GDM1 (cell line): ENCODE measurements around the gene CST7.
"Not testable (repeated sequence)": the region's sequence is repeated elsewhere in the genome, so short reads cannot be mapped to it uniquely, and the experiment has no call there.

ENCODE experiments used
- DNase-seq: peaks from one replicate; lab custom pipeline; 2025; lab: John Stamatoyannopoulos, UW

Gene CST7, protein sequence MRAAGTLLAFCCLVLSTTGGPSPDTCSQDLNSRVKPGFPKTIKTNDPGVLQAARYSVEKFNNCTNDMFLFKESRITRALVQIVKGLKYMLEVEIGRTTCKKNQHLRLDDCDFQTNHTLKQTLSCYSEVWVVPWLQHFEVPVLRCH

DNA sequence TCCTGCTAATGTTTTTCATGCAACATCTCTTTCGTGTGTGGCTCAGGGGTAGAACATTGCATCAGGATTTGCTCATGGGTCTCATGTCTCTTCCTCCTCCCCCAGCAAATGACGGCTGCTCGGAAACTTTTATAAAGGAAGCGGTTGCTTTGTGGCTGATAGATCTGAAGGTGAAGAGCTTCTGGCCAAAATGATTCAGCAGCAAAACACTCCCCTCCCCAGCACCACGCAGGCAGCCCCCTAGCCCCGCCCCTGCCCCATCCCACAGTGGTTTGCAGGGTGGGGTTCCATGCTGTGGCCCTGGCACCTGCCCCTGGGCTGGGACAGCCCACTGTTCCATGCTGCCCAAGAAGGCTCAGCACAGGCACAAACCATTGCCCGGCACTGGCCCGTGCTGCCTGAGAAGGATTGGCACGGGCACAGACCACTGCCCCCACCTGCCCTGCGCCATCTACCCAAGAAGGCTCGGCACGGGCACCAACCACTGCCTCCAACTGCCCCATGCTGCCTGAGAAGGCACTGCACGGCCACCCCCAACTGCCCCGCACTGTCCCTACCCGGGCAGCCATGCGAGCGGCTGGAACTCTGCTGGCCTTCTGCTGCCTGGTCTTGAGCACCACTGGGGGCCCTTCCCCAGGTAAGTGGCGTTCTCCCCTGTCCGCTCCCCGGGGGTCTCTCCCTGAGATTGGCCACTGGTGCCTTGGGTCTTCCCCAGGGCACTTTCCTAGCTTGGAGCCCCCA lies at the start of gene CST7:
TSS of gene CST7 (plus strand) at position 331 of the 741 bp plus-strand sequence. CDS start at position 568, 237 bp downstream.
- peak; percentile 46 for DNase-seq

DNA sequence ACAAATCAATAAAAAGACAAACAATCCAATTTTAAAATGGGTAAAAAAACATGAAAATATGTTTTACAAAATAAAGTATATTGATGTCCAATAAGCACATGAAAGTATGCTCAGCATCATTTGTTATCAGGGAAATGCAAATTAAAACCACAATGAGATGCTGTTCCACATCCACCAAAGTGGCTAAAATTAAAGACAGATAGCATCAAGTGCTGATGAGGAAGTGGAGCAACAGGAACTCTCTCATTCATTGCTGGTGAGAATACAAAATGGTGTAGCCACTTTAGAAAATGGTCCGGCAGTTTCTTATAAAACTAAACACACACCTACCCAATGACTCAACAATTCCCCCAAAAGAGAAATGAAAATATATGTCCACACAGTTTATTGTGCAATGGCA lies 42.3 kb upstream of the CST7 start:
- no peak for DNase-seq

DNA sequence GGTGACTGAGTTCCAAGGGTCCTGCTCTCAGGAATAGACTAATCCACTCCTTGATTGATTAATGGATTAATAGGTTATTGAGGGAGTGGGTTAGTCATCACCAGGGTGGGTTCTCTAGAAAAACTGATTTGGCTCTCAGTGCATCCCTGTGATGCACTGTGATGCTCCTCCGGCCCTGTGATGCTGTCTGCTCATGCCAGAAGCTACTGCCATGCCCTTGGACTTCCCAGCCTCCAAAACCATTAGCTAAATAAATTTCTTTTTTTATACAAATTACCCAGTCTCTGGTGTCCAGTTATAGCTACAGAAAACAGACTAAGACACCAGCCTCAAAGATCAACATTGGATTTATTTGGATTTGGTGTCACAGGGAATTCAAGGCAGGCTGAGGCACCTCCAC lies 40.4 kb upstream of the CST7 start:
- DNase-seq, result no peak

DNA sequence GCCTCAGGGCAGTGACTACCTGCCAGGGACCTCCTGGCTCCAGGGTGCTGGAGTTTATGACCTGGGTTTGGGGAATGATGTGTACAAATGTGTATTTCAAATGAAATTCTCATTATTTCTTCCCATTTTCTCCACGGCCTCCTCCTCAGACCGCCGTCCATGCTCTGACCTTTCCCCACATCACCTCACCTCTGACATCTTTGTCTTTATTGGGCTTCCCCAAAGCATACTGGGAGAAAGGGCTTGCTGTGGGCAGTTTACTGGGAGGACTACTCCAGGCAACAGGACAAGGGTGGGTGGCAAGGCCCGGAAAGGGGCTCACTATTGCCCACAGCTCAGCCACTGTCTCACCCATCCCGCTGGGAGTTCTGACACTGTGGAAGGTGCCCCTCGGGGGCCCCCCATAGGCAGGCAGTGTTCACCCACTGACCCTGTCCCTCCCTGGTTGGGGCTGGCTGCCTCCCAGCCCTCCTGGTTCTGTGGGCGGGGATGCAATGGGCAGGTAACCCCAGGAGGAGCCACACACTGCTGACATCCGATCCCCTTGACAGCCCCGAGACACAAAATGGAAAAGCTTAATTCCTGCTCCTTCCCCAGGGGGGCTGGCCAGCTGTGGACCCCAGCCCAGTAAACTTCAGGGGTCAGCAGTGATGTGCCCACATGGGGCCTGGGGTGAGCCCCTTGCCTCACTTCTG lies 39.8 kb upstream of the CST7 start:
- DNase-seq, result no peak

DNA sequence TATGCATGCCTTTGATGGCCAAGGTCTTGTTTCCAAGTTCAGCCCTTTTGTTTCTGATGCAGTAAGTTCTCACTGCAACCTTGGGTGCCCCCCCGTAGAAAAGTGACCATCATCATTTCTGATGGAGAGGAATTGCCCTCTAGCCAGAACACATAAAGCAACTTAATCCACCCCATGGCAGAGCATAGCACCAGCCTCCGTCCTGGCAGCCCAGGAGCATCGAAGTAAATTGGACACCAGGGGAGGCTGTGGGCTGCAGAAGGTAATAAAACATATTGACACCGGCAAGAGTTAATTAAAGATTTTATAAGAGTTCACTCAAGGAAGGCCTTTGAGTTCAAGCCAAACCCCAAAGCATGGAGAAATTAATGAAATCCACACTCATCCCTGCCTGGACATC lies 39.2 kb upstream of the CST7 start:
- DNase-seq, result no peak

DNA sequence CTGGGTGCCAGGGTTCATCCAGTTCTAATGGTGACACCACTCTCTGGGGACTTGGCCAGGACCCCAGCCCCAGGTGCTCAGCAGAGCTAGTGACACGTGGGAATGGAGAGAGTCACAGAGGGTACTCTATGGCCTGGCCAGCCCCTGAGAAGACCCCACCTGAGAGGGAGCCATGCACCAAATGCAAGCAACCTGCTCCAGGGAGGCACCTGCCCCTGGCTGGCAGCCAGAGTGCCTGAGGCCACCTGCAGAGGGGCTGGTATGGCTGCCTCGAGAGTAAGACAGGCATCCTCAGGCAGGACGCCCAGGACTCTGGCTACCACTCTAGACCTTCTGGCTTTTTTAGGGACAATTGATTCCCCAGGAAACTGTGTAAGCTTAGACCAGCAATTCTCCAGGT lies 38.6 kb upstream of the CST7 start:
- no peak for DNase-seq

DNA sequence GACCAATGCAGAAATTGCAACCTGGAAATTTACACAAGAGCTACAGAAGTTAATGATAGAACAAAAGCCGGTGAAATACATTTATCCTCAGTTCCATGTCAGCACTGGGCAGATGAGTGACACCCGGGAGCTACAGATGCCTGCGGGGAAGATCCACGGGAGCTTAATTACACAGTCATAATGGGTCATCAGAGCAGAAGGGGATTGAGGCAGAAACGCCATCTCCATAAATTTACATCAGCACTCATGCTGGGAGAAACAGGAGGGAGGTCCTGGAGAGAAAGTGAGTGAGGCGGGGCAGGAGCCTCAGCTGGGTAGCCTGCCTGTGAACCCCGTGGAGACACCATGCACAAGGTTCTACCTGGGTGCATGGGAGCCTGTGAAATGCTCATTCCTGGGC lies 37.6 kb upstream of the CST7 start:
- no peak for DNase-seq

DNA sequence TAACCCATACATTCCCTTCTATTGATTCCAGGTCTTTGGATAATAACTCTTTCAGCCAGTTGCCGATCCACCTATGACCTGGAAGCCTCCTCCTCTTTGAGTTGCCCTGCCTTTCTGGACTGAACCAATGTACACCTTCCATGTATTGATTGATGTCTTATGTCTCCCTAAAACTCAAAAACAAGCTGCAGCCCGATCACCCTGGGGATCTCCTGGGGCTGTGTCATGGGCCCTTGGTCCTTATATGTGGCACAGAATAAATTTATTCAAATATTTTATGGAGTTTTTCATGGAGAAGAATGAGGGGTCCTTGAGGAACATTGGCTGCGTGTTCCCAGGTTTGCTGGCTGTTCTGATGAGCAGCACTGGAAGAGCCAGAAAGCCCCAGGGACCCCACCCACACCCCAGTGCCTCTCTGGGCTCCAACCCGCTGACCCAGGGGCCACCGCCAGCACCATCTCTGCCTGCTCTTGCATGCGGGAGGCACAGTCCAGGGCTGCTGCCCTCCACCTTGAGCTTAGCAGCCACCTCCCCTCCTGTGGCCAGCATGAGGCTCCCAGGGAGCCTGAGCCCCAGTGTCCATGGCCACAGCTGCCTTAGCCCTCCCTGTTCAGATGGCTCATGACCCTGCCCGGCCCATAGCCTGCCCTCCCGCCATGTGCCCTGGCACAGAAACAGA lies 36.5 kb upstream of the CST7 start:
- no peak for DNase-seq

DNA sequence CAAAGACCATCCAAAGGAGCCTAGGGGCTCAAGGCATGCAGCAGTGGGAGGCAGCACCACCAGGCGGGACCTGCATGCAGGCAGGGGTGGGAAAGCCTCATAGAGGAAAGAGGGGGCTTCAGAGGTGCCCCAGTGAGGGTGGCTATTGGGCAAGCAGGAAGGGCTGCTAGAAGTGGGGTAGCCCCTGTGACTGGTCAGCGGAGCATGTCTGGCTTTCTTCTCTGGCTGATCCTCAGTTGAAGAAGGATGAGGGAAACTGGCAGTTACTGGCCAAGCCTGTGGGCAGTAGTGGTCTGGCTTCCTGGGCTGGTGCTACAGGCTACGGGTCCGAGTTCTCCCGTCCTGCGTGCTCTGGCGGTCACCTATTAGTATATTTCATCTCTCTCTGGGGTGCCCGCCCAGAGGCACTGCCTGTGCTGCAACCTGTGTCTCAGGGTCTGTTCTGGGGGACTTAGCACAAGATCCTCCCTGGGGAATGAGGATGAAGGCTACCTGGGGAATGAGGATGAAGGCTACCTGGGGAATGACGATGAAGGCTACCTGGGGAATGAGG lies 35.9 kb upstream of the CST7 start:
- no peak for DNase-seq

DNA sequence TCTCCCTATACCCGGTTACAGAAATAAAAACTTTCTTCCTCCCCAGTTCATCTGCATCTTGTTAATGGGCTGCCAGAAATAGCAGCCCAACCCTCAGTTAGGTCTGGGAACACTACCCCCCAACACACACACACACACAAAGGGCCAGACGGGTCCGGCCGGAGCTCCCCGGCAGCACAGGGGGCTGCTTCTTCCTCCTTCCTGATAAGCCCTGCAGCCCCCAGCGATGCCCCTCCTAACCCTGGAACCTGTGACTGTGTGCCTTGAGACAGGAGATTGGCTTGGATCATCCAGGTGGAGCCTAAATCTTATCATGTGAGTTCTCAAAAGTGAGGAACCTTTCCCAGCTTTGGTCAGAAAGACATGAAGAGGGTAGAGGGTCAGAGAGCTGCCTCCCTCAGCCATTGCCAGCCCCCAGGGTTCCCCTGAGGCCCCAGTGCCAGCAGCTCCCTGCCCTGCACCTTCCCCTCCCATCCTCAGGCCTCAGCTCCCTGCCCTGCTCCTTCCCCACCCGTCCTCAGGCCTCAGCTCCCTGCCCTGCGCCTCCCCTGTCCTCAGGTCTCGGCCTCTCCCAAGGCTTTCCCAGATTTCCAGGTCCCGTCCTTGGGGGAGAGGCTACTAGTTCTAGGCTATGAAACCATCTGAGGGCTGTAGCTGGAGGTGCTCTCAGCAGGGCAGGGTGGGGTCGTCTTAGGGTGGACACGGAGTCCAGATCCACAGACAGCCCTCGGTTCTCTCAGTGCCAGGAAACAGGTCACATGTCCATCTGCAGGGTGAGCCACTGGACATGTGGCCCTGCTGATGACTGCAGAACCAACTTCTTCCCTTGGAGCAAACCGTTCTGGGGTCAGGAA lies 34.5 kb upstream of the CST7 start:
- DNase-seq, result no peak

DNA sequence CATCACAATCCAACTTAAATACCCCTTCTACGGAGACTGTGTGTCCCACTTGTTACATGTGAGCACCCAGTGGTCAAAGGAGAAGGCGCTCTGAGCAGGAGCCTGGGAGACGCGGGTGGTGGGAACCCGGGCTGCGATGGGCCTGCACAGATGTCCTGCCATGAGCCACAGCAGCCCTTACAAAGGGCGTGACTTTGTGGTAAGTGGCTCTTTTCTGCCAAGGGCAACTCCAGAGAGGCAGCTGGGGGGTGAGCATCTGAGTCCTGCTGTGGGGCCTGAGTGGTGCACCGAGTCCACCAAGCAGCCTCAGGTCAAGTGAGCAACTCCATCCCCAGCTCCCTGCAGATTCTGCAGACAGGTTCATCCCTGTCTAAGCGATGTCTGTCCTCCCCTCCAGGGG lies 33.6 kb upstream of the CST7 start:
- DNase-seq, result no peak

DNA sequence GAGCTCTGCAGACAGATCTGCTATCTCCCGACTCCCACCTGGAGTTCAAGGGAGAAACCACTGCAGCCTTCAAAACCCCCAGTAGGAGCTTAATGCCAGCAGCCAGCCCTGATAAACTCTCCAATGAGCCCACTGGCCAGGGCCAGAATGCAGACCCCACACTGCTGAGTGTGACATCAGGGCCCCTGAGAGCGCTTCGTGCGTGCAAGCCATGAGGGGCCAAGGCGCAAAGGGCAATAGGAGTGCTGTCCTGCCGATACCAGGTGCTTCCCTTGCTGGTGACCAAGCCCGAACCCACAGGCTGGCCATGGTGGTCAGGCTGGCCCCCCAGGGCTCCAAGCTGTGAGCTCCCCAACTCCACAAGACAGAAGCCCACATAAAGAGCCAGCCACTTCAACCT lies 33.2 kb upstream of the CST7 start:
- no peak for DNase-seq

DNA sequence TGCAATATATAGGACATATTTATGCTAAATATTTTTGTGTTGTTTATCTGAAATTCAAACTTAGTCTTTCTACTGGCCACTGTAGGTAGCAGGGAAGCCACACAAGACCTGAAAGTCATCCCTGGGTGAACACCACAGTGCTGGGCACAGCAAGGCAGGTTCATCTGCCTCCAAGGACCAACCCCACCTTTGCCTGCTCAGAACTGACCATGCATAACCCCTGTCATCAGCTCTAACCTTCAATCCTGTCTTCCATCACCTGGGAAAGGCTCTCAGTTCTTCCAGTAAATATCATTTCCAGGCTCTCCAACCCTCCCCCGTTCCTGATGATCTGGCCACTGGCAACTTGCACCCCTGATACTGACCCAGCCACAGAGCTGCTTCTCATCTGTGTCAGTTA lies 32.7 kb upstream of the CST7 start:
- no peak for DNase-seq

DNA sequence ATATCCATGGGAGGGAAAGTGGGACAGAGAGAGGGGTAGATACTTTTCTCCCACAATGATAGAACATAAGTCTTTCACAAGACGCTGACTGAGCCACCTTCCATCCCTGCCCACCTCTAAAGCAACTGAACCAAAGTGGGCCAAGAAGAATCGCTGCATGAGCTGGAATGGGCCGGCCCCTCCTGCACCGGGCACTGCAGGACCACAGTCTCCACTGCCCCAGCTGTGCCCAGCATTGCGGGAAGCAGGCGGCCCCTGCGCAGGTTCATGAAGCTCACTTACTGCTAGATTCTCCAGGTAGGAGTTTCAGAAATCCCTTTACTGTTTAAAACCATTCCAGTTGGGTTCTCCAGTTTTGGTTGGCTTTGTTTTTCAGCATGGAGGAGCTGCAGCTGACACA lies 32.0 kb upstream of the CST7 start:
- no peak for DNase-seq

DNA sequence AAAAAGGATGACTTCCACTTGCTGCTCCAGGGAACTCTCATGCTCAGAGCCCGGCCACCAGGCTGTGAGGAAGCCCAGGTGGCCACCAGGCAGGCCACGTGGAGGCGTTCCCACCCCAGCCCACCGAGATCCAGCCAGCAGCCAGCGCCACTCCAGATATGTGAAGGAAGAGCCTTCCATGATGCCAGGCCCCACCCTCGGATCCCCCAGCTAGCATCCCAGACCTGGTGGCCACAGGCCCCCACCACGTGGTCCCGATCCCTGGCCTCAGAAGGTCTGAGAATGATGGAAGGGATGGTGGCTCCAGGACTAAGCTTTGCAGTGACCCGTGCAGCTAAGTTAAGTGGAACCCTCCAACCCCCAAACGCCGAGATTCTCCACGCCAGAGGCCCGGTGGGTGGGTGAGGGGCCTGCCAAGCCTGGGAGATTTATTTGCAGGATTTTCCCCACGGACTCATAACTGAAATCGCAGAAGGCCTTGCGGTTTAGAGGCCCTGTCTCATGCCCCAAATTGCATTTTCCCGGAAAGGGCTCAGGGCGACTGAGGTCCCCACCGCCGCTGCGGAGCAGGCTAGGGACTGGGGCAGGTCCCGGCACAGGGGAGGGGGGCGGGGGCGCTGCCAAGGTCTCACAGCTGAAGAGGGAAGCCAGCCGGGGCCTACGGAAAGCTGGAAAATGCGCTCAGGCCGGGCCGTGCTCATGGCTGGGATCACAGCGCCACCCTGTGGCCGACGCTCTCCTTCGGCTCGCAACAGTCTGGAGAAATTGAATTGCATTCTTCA lies 31.1 kb upstream of the CST7 start:
- peak; percentile 2 for DNase-seq

DNA sequence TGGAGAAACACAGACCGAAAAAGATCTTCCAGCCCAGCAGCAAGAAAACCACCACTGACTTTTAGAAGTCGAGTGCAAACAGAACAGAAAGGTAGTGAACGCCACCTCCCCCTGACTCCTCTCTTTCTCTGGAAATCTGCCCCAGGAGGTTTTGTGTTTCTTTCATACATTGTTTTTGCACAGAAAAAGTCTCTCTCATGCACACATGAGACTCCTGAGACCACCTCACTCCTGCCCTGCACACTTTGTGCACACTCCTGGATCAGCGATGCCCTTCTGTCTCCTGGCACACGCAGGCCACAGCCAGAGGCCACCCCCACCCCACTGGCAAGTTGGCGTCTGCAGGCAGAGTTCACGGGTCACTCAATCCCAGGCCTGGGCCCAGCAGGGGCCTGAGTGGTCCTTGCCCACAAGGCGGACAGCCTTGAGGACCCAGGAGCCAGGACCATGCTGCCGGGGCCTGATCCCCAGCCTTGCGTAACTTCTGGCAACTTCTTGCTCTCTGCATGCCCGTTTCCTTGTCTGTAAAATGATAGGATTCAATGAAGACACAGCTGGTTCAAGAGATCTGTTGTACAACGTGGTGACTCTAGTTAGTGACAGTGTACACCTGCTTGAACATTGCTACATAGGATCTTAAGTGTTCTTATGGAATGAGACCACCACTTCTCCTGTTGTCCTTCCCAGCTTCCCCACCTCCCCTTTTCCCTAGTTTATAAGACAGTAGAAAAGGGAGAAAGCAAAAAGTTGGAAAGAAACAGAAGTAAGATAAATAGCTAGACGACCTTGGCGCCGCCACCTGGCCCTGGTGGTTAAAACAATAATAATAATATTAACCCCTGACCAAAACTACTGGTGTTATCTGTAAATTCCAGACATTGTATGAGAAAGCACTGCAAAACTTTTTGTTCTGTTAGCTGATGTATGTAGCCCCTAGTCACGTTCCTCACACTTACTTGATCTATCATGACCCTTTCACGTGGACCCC lies 30.2 kb upstream of the CST7 start:
- no peak for DNase-seq

DNA sequence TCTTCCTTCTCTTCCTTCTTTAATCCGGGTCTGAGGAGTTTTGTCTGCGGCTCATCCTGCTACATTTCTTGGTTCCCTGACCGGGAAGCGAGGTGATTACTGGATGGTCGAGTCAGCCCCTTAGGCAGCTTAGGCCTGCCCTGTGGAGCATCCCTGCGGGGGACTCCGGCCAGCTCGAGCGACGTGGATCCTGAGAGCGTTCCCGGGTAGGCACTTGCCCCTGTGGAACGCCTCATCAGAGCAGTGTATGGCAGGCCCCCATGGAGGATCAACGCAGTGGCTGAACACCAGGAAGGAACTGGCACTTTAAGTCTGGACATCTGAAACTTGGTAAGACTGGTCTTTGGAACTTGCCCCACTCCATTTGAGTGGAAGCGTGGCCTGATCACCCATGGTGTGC lies 29.4 kb upstream of the CST7 start:
- DNase-seq, result not testable (repeated sequence)

DNA sequence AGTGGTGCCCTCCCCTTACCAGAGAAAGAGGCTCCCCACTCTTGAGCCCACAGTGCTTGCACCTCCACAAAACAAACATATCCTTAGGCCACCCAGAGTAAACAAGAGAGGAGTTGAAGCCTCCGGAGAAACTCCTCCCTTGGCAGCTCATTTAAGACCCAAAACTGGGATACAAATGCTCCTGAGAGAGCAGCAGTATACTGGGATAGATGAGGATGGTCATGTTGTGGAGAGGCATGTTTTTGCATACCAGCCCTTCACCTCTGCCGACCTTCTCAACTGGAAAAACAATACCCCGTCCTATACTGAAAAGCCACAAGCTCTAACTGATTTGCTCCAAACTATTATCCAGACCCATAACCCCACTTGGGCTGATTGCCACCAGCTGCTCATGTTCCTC lies 28.4 kb upstream of the CST7 start:
- not testable (repeated sequence) for DNase-seq

DNA sequence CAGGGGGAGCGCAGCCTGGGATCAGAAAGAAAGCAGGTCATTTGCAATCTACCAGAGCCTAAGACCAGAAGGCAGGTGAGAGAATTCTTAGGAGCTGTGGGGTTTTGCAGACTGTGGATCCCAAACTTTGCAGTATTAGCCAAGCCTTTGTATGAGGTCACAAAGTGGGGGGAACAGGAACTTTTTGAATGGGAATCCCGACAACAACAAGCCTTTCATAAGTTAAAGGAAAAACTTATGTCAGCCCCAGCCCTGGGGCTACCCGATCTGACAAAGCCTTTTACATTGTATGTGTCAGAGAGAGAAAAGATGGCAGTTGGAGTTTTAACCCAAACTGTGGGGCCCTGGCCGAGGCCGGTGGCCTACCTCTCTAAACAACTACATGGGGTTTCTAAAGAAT lies 19.8 kb upstream of the CST7 start:
- DNase-seq, result not testable (repeated sequence)
